Upper lobe of left lung (tissue), 6 donors: ENCODE results near the gene BLOC1S3. TPM values are rescaled to one million over a fixed set of nuclear protein-coding genes. Genes with fewer than 3 reads are reported as not detected.

Experiments
- ATAC-seq, 2 donors: fragments of 200-7000 bp; cut with Tn5 transposase; one replicate each; pipeline ENCODE4 v1.9.1; 2022; ENCODE audit warnings: mild to moderate bottlenecking in 2 of 2, moderate library complexity in 2 of 2; ENCODE audit not compliant: low FRiP score in 2 of 2
- DNase-seq, 2 donors: peaks; one replicate each; pipeline ENCODE4 v3.0.0-alpha.2; 2019 to 2020
- H3K27ac ChIP-seq, 4 donors: fragments of 200-600 bp; sonication (generic); one replicate each; pipeline ENCODE4 v1.5.1; 2016 to 2019
- H3K27me3 ChIP-seq, 4 donors: fragments of 200-600 bp; sonication (generic); one replicate each; pipeline ENCODE4 v1.5.1; 2017 to 2019
- H3K36me3 ChIP-seq, 4 donors: fragments of 200-600 bp; sonication (generic); one replicate each; pipeline ENCODE4 v1.5.1; 2016 to 2019
- H3K4me1 ChIP-seq, 4 donors: fragments of 200-600 bp; sonication (generic); one replicate each; pipeline ENCODE4 v1.5.1; 2018 to 2019
- H3K4me3 ChIP-seq, 4 donors: fragments of 200-600 bp; sonication (generic); one replicate each; pipeline ENCODE4 v1.5.1; 2017 to 2019; ENCODE audit warnings: mild to moderate bottlenecking in 2 of 4, moderate library complexity in 1 of 4
- H3K9me3 ChIP-seq, 4 donors: fragments of 200-600 bp; sonication (generic); one replicate each; pipeline ENCODE4 v1.5.1; 2018 to 2019
- EP300 ChIP-seq, 4 donors: sonication (generic); formaldehyde crosslinking; IDR thresholded peaks; one replicate each; pipeline ENCODE4 v1.5.1; 2017; ENCODE audit warnings: antibody characterized with exemption in 4 of 4, control low read depth in 2 of 4
- POLR2A ChIP-seq, 4 donors: fragments of 450-650 bp; IDR thresholded peaks; one replicate each; pipeline ENCODE4 v1.5.1; 2016 to 2017; ENCODE audit warnings: antibody characterized with exemption in 4 of 4, mild to moderate bottlenecking in 2 of 4
- POLR2AphosphoS5 ChIP-seq, 2 donors: sonication (generic); formaldehyde crosslinking; IDR thresholded peaks; one replicate each; pipeline ENCODE4 v1.5.1; 2017; ENCODE audit warnings: antibody characterized with exemption in 2 of 2
- WGBS, 2 donors: methylation state at CpG; one replicate each; pipeline ENCODE4 v1.1.5; 2017 to 2018; 5-methylcytosine and 5-hydroxymethylcytosine counted together
- total RNA-seq, 6 donors: library from RNA; depleted of rRNA in 4 of 6; stranded (reverse); fragments of >200 nt in 4 of 6; gene quantifications; one replicate each; pipeline versions ENCODE4 v1.1.0 to v1.2.1, GENCODE V29; 2016 to 2021
- TF ChIP-seq, protein P1 (sequence below), 6 experiments: fragments of 450-650 bp in 4 of 6; fragments of 200-600 bp in 2 of 6; sonication (generic) in 2 of 6; IDR thresholded peaks; one replicate each; pipeline ENCODE4 v1.5.1; 2016 to 2019; ENCODE audit warnings: antibody characterized with exemption in 6 of 6
- donor health status: DM: no; HTN: no; CAD: no; lungs with moderate emphysema.
- donor health status: DM: no; HTN: yes; CAD: no; lungs with severe emphysema.

BLOC1S3 gene
- total RNA-seq, 6 donors from 2014 or later, result 4.7 to 34.6 (median 18.6) TPM

DNA sequence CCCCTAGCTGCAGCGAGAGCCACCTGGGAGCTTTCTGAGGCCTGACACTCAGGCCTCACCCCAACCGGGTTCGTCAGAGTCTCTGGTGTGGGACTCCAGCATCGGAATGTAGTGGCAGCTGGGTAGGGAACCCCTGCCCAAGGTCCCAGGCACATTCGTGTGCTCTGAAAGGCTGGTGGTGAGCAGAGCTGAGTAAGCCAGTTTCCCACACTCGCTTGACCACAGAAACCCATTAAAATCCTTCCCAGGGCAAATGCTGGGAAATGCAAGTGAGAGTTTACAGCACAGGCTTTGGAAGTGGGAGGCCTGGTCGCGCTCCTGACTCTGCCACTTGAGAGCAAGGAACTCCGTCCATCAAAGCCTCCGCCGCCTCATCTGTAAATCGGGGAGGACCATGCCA is 4.8 kb upstream of the BLOC1S3 start:
- Histone ChIP-seq H3K27me3 (no peaks in the 10 kb centered on the region), H3K9me3 (no peaks in the 10 kb centered on the region), H3K4me3 (no peak overlapping the region), H3K27ac (no peak overlapping the region), H3K4me1 (peaks cover 26 to 38% (median 28%) of the 10 kb centered on the region in 4 donors), H3K36me3 (no peaks in the 10 kb centered on the region)
- WGBS, 2 donors, result 78 to 86% methylated on average over 11 to 12 of the region's 12 CpGs
- ATAC-seq (no peak), DNase-seq (no peak)
- TF ChIP-seq, protein P1, sequence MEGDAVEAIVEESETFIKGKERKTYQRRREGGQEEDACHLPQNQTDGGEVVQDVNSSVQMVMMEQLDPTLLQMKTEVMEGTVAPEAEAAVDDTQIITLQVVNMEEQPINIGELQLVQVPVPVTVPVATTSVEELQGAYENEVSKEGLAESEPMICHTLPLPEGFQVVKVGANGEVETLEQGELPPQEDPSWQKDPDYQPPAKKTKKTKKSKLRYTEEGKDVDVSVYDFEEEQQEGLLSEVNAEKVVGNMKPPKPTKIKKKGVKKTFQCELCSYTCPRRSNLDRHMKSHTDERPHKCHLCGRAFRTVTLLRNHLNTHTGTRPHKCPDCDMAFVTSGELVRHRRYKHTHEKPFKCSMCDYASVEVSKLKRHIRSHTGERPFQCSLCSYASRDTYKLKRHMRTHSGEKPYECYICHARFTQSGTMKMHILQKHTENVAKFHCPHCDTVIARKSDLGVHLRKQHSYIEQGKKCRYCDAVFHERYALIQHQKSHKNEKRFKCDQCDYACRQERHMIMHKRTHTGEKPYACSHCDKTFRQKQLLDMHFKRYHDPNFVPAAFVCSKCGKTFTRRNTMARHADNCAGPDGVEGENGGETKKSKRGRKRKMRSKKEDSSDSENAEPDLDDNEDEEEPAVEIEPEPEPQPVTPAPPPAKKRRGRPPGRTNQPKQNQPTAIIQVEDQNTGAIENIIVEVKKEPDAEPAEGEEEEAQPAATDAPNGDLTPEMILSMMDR (IDR thresholded peaks at IDR 0.05), result no peak
- TF ChIP-seq POLR2A (IDR thresholded peaks at IDR 0.05) (no peak), POLR2AphosphoS5 (IDR thresholded peaks at IDR 0.05) (no peak), EP300 (IDR thresholded peaks at IDR 0.05) (no peak)

DNA sequence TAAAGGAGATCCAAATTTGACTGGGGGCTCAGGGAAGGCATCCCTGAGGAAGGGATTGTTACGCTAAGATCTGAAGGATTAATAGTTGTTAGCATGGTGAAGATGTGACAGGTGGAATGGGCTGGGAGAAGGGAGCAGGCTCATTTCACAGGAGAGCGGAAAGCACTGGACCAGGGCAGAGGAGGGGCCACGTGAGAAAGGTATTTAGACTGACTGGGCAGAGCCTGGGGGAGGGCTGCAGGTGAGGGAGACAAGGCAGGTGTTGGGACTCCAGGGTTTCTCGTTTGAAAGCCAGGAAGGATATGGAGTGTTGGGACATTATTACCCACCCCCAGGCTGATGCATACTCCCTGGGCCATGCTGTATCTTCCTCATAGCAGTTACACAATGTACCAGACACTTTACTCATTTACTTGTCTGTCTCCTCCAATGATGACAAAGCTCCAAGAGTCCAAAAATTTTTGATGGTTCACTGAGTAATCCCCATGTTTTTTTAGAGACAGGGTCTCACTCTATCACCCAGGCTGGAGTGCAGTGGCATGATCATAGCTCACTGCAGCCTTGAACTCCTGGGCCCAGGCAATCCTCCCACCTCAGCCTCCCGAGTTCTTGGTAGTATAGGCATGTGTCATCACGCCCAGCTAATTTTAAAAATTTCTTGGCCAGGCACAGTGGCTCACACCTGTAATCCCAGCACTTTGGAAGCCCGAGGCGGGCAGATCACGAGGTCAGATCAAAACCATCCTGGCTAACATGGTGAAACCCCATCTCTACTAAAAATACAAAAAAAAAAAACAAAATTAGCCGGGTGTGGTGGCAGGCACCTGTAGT is 2.9 kb upstream of the BLOC1S3 start:
- H3K4me1 ChIP-seq, result peaks cover 34 to 46% (median 34%) of the 10 kb centered on the region in 4 donors
- no peak for ATAC-seq

DNA sequence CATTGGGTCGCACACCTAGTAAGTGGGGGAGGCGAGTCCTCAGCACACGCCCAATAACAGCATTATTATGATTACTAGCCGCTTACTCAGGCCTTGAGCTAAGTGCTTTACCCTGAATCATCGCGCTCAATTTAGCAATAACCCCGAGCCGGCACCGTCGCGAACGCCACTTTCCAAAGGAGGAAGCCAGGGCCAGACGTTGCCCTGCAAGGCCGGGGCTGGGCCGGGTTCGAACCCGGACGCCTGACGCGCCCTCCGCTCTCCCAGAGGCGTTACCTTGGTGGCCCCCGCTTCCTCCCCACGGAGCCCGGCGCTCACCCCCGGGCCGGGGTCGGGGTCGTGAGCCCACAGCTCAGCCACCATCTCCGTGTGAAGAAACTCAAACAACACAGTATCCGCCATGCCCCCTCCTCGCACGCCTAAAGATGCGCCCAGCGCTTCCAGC is 745 bp upstream of the BLOC1S3 start, which contains the start of gene TRAPPC6A:
TSS of gene TRAPPC6A (minus strand) at position 421 of the 445 bp plus-strand sequence. CDS start at position 402, 19 bp downstream.
- ATAC-seq (peak; percentile 1 to 23), DNase-seq (peak in 1 of 2 donors; percentile 51)
- 0% methylated on average over 19 to 34 of the region's 36 CpGs for WGBS, 2 donors
- Histone ChIP-seq H3K9me3 (no peaks in the 10 kb centered on the region), H3K4me3 (peak within 1 kb of the TSS; percentile 73 to 91 (median 82)), H3K36me3 (peaks cover 0 to 4% (median 2%) of the 10 kb centered on the region in 4 donors), H3K4me1 (peaks cover 28 to 40% (median 31%) of the 10 kb centered on the region in 4 donors), H3K27ac (peak within 1 kb of the TSS; percentile 94 to 95 (median 94)), H3K27me3 (no peaks in the 10 kb centered on the region)
- TF ChIP-seq POLR2A (IDR thresholded peaks at IDR 0.05), result peak in 3 of 4 donors; percentile 67 to 89 (median 71)
- peak; percentile 74 to 83 for TF ChIP-seq POLR2AphosphoS5 (IDR thresholded peaks at IDR 0.05)
- TF ChIP-seq, protein P1 (IDR thresholded peaks at IDR 0.05), result no peak

More for the DNA sequence above, 2.9 kb upstream of the BLOC1S3 start:
- Histone ChIP-seq H3K27ac (no peak overlapping the region), H3K4me3 (no peak overlapping the region), H3K36me3 (no peaks in the 10 kb centered on the region), H3K9me3 (no peaks in the 10 kb centered on the region), H3K27me3 (no peaks in the 10 kb centered on the region)
- no peak for DNase-seq
- TF ChIP-seq POLR2A (IDR thresholded peaks at IDR 0.05), result no peak
- 81 to 82% methylated on average over 10 of the region's 10 CpGs for WGBS, 2 donors

DNA sequence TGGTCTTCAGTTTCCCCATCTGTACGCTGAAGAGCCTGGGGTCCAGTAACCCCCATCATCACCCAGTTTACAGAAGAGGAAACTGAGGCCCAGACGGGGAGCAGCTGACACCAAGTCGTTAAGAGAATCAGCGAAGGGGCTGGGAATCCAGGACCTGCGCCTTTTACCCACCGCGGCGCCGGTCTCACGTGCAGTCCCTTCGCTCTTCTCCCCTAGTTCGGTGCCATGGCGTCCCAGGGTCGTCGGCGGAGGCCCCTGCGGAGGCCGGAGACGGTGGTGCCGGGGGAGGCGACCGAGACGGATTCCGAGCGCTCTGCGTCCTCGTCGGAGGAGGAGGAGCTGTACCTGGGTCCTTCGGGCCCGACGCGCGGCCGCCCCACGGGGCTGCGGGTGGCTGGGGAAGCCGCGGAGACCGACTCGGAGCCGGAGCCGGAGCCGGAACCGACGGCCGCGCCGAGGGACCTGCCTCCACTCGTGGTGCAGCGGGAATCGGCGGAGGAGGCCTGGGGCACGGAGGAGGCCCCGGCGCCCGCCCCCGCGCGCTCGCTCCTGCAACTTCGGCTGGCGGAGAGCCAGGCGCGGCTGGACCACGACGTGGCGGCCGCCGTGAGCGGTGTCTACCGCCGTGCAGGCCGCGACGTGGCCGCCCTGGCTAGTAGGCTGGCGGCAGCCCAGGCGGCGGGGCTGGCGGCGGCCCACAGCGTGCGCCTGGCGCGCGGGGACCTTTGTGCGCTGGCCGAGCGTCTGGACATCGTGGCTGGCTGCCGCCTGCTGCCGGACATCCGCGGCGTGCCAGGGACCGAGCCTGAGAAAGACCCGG is 698 bp downstream of the BLOC1S3 start:
- peaks cover 28 to 40% (median 31%) of the 10 kb centered on the region in 4 donors for H3K4me1 ChIP-seq
- ATAC-seq, result peak in 1 of 2 donors; percentile 2
- H3K27ac ChIP-seq, result peak overlapping the region; percentile 90 to 95 (median 92)
- no peaks in the 10 kb centered on the region for H3K27me3 ChIP-seq
- peak in 1 of 2 donors; percentile 92 for DNase-seq
- WGBS, 2 donors, result 2 to 12% methylated on average over 14 to 26 of the region's 97 CpGs
- TF ChIP-seq POLR2AphosphoS5 (IDR thresholded peaks at IDR 0.05), result no peak
- TF ChIP-seq, protein P1 (IDR thresholded peaks at IDR 0.05), result no peak
- no peak for TF ChIP-seq EP300 (IDR thresholded peaks at IDR 0.05)
- no peak for TF ChIP-seq POLR2A (IDR thresholded peaks at IDR 0.05)
- peaks cover 0 to 4% (median 2%) of the 10 kb centered on the region in 4 donors for H3K36me3 ChIP-seq
- peak overlapping the region; percentile 73 to 91 (median 82) for H3K4me3 ChIP-seq
- no peaks in the 10 kb centered on the region for H3K9me3 ChIP-seq
